ENCODE measurements around the gene KDM4B. TPM values are rescaled to one million over a fixed set of nuclear protein-coding genes. Genes with fewer than 3 reads are reported as not detected.
A peak's percentile ranks its signal among the peaks of the same experiment; 100 is the strongest.

The KDM4B gene
- total RNA-seq, 1 experiment from 2014 or later, result 12.0 TPM

DNA sequence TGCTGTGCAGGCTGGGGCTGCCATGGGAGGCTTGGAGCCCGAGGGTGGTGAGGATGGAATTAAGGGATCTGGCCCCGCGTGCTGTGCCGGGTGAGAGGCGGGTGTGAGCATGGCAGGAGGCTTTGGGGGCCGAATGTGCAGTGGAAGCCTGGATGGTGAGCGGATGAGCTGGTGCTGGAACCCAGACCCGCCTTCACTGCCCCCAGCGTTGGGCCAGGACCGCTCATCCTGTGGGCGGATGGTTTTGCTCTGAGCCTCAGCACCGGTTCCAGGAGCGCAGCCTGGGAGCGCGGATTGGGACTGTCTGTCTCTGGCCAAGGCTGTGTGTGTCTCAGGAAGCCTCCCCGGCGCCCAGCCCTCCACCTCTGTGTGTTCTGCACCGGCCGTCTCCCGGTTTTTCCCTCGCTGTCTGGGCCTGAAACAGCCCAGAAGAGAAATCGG is 16.7 kb downstream of the KDM4B start:
- H3K27me3 ChIP-seq (ENCODE audit: control insufficient read depth, insufficient read depth, low read length), result no peaks in the 10 kb centered on the region
- peak; percentile 60 for DNase-seq
- no peak overlapping the region for H3K4me3 ChIP-seq (ENCODE audit: insufficient read depth, low read depth, low read length)
- no peaks in the 10 kb centered on the region for H3K36me3 ChIP-seq (replicated peaks; ENCODE audit: control insufficient read depth, insufficient read depth, low read length)

DNA sequence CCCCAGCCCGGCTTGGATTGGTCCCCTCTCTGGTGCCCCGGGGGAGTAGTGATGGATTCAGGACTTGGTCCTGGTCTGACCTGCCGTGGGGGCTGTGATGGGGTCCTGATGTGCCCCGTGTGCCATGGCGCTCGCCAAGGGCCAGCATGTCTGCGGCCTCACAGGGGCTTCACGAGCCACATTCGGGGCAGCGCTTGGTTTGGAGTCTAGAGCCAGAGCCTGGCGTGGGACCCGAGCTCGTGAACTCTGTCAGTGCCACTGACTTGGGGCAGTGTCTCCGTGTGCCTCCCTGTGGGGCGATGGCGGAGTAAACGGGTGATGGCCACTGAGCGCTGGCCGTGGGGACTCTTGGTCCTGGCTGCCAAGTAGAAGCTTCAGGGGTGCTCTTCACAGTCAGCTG is 17.1 kb downstream of the KDM4B start:
- Histone ChIP-seq H3K36me3 (replicated peaks; ENCODE audit: control insufficient read depth, insufficient read depth, low read length) (no peaks in the 10 kb centered on the region), H3K27me3 (ENCODE audit: control insufficient read depth, insufficient read depth, low read length) (no peaks in the 10 kb centered on the region), H3K4me3 (ENCODE audit: insufficient read depth, low read depth, low read length) (no peak overlapping the region)
- no peak for DNase-seq

DNA sequence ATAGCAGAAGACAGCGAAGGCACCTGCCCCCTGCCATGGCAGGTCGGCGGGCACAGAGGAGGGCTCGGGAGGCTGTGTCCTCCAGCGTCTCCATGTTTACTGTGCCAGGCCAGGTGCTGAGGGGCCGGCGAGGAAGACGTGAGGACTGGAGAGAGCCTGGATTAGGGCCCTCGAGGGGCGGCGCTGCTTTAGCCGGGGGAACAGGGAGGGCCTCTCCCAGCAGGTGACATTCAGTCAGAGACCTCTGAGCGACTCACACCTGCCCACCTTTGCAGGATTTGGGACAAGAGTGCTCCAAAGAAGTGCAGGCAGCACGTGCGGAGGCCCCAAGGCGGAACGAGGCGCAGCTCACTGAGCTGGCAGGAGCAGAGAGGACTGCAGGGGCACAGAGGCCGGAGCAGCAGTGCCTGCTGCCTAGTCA is 17.6 kb downstream of the KDM4B start:
- peak; percentile 61 for DNase-seq
- H3K27me3 ChIP-seq (ENCODE audit: control insufficient read depth, insufficient read depth, low read length), result no peaks in the 10 kb centered on the region
- H3K4me3 ChIP-seq (ENCODE audit: insufficient read depth, low read depth, low read length), result no peak overlapping the region
- H3K36me3 ChIP-seq (replicated peaks; ENCODE audit: control insufficient read depth, insufficient read depth, low read length), result no peaks in the 10 kb centered on the region

DNA sequence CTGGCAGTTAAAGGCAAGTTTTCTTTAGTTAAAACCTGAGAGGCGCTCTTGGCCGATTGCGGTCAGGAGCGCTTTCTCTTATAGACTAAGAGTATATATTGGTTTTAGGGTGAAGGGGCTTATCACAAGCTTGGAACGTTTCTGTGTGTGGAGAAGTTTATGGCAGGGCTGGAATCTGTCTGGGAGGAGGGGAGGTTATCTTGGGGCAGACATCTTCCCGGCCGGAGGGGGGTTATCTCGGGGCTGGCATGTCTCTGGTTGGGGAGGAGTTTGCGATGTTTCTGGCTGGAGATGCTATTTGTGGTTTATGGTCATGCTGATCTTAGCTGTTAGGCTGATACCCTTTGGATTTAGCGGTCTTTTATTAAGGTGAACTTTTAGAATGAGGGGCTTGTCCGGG is 18.3 kb downstream of the KDM4B start:
- Histone ChIP-seq H3K27me3 (ENCODE audit: control insufficient read depth, insufficient read depth, low read length) (no peaks in the 10 kb centered on the region), H3K36me3 (replicated peaks; ENCODE audit: control insufficient read depth, insufficient read depth, low read length) (no peaks in the 10 kb centered on the region), H3K4me3 (ENCODE audit: insufficient read depth, low read depth, low read length) (no peak overlapping the region)
- no peak for DNase-seq

DNA sequence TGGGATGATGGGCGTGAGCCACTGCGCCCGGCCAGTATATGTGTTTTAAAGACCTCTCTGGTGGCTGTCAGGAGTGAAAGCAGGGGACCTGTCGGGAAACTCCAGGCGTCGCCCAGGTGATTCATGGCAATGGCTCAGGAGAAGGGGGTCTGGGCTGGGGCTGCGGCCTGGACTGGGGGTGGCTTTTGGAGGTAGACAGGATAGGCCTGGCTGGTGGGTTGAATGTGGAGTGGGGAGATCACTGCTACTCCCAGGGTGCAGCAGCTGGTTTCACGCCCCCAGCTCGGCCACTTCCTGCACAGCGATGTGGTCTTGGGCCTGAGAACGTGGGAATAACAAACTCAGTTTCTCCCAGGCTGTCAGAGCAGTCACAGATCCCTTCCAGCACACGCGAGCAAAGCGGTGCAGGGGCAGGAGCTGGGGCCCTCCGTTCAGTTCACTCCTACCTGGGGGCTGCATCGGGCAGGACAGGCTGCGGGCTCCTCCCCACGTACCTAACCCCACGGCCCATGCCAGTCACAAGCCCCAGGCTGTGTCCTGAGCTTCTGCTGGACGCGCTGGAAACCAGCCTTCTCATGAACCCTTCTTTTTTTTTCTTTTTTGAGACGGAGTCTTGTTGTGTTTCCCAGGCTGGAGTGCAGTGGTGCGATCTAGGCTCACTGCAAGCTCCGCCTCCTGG is 18.9 kb downstream of the KDM4B start:
- DNase-seq, result peak; percentile 33
- H3K36me3 ChIP-seq (replicated peaks; ENCODE audit: control insufficient read depth, insufficient read depth, low read length), result no peaks in the 10 kb centered on the region
- H3K4me3 ChIP-seq (ENCODE audit: insufficient read depth, low read depth, low read length), result no peak overlapping the region
- H3K27me3 ChIP-seq (ENCODE audit: control insufficient read depth, insufficient read depth, low read length), result no peaks in the 10 kb centered on the region

DNA sequence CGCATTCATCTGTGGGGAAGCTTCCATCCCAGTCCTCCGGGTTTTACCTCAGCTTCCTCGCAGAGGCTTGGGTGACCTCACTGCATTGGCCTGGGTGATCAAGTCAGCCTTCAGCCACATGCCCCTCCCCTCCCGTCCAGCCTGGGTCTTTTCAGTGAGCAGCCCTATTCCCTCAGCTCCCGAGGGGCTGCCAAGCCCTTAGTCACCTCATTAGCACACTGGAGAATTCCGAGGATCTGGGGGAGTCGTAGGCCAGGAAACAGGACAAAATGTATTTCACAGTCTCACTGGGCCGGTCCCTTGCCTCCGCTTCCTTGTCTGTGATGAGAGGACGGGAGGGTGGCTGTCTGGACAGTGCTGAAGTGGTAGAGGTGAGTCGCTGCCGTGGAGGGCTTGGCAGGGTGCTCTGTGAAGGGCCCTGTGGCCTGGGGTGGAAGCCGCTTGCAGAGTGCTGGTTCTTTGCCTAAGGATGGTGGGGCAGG is 19.9 kb downstream of the KDM4B start:
- Histone ChIP-seq H3K4me3 (ENCODE audit: insufficient read depth, low read depth, low read length) (no peak overlapping the region), H3K36me3 (replicated peaks; ENCODE audit: control insufficient read depth, insufficient read depth, low read length) (no peaks in the 10 kb centered on the region), H3K27me3 (ENCODE audit: control insufficient read depth, insufficient read depth, low read length) (no peaks in the 10 kb centered on the region)
- peak; percentile 38 for DNase-seq

DNA sequence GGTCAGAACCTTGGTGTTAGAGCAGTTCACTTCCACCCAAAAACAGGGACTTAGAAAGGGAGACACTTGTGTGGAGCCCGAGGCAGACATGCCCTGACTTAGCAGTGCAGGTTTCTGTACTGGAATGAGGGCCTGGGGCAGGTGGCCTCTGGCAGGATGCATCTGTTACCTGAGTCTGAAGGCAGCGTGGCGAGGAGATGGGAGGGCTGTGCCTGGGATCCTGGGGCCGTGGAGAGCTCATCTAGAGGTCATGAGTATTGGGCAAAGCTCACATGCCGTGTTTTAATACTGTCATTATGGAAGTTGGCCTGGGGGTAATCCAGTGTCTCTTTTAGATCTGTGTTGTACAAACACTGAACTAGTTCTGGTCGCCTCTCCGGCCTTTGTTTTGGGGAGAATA is 21.4 kb downstream of the KDM4B start:
- Histone ChIP-seq H3K4me3 (ENCODE audit: insufficient read depth, low read depth, low read length) (no peak overlapping the region), H3K27me3 (ENCODE audit: control insufficient read depth, insufficient read depth, low read length) (no peaks in the 10 kb centered on the region), H3K36me3 (replicated peaks; ENCODE audit: control insufficient read depth, insufficient read depth, low read length) (no peaks in the 10 kb centered on the region)
- no peak for DNase-seq

DNA sequence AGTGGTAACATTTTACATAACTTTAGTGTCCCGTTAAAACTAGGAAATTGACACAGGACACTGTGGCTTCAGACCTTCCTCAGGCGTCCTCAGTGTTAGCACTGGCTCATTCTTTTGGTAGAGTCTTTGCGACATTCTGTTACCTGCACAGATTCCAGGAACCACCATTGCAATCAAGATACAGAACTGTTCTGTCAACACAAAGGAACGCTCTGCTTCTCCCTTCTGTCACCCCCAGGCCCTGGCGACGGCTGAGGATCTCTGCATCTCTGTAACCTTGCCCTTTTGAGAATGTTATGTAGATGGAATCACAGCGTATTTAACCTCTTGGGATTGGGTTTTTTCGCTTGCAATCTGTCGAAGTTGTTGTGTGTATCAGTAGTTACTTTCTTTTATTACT is 22.6 kb downstream of the KDM4B start:
- DNase-seq, result no peak
- Histone ChIP-seq H3K36me3 (replicated peaks; ENCODE audit: control insufficient read depth, insufficient read depth, low read length) (no peaks in the 10 kb centered on the region), H3K4me3 (ENCODE audit: insufficient read depth, low read depth, low read length) (no peak overlapping the region), H3K27me3 (ENCODE audit: control insufficient read depth, insufficient read depth, low read length) (no peaks in the 10 kb centered on the region)

DNA sequence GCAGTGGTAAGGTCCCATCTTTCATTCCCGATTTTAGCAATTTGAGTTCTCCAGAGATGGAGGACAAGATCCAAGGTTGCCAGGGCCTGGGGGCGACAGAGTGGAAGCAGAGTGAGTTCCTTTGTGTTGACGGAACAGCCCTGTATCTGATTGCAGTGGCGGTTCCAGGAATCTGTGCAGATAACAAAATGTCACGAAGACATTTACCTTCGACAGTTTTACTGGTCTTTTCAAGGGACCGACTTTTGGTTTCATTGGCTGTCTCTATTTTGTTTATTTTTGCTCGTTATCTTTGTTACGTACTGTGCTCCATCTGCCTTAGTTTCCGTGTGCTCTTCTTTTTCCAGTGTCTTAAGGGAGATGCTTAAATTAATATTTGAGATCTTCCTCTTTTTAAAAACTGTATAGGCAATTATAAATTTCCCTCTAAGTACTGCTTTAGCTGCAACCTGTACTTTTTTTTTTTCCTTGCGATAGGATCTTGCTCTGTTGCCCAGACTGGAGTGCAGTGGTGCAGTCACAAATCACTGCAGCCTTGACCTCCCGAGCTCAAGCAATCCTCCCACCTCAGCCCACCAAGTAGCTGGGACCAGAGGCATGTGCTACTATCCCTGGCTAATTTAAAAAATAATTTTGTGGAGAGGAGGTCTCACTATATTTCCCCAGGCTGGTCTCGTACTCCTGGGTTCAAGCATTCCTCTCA is 23.2 kb downstream of the KDM4B start:
- DNase-seq, result no peak

DNA sequence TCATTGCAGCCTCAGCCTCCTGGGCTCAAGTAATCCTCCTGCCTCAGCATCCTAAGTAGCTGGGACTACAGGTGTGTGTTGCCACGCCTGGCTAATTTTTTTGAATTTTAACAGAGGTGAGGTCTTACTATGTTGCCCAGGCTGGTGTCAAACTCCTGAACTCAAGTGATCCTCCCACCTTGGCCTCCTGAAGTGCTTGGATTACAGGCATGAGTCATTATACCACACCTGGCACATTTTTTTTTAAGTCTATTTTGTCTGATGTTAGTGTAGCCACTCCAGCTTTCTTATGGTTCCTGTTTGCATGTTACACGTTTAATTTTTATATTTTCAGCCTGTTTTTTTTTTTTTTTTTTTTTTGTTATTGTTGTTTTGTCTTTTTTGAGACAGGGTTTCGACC is 24.8 kb downstream of the KDM4B start:
- no peaks in the 10 kb centered on the region for H3K27me3 ChIP-seq (ENCODE audit: control insufficient read depth, insufficient read depth, low read length)
- DNase-seq, result no peak
- no peaks in the 10 kb centered on the region for H3K36me3 ChIP-seq (replicated peaks; ENCODE audit: control insufficient read depth, insufficient read depth, low read length)
- no peak overlapping the region for H3K4me3 ChIP-seq (ENCODE audit: insufficient read depth, low read depth, low read length)

More for the DNA sequence above, 23.2 kb downstream of the KDM4B start:
- no peak overlapping the region for H3K4me3 ChIP-seq (ENCODE audit: insufficient read depth, low read depth, low read length)
- H3K27me3 ChIP-seq (ENCODE audit: control insufficient read depth, insufficient read depth, low read length), result no peaks in the 10 kb centered on the region
- no peaks in the 10 kb centered on the region for H3K36me3 ChIP-seq (replicated peaks; ENCODE audit: control insufficient read depth, insufficient read depth, low read length)

DNA sequence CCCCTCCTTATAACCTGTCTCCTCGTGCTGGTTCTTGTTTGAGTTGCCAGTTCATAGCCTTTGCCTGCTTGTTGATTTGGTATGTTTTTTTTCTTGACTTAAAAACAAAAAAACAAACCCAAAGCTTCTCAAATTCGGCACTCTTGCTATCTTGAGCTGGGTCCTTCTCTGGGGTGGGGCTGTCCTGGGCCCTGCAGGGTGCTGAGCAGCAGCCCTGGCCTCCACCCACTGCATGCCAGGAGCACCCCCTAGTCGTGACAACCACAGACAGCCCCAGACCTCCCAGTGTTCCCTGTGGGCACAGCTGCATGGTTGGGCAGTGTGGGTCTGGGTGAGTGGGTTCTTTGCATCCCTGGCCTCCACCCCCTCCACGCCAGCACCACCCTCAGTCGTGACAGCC is 27.8 kb downstream of the KDM4B start:
- DNase-seq, result no peak
- H3K27me3 ChIP-seq (ENCODE audit: control insufficient read depth, insufficient read depth, low read length), result no peaks in the 10 kb centered on the region
- H3K36me3 ChIP-seq (replicated peaks; ENCODE audit: control insufficient read depth, insufficient read depth, low read length), result no peaks in the 10 kb centered on the region
- no peak overlapping the region for H3K4me3 ChIP-seq (ENCODE audit: insufficient read depth, low read depth, low read length)

DNA sequence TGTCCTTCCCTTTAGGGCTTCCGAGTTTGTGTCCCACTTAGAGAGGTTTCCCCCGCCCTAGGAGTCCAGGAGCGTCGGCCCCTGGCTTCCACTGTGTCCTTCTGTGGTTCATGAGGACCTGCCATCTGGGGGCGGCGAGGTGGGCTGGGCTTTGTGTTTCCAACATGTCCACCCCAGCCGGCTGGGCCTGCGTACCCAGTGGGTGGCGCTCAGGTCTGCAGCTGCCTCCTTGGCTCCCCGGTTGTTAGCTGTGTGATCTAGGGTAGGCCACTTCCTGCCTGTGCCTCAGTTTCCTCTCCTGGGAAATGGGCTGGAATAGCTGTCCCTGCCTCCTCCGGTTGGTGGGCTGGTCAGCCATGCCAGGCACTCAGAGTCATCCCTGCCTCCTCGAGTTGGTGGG is 28.4 kb downstream of the KDM4B start:
- Histone ChIP-seq H3K27me3 (ENCODE audit: control insufficient read depth, insufficient read depth, low read length) (no peaks in the 10 kb centered on the region), H3K4me3 (ENCODE audit: insufficient read depth, low read depth, low read length) (no peak overlapping the region), H3K36me3 (replicated peaks; ENCODE audit: control insufficient read depth, insufficient read depth, low read length) (no peaks in the 10 kb centered on the region)
- no peak for DNase-seq

DNA sequence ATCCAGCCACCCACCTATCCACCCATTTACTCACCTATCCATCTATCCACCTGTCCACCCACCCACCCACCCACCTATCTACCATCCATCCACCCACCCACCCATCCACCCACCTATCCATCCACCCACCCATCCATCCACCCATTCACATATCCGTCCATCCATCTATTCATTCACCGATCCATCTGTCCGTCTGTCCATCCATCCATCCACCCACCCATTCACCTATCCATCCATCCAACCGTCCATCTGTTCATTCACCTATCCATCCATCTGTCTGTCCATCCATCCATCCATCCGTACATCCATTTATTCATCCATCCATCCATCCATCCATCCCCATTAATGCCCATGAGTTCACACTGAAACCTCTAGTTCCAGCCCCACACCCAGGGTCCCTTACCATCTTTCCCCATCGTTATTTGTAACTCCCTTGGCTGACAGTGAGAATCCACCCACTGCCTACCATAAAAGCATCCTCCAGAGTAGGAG is 31.3 kb downstream of the KDM4B start:
- H3K4me3 ChIP-seq (ENCODE audit: insufficient read depth, low read depth, low read length), result no peak overlapping the region
- DNase-seq, result no peak
- no peaks in the 10 kb centered on the region for H3K27me3 ChIP-seq (ENCODE audit: control insufficient read depth, insufficient read depth, low read length)
- no peaks in the 10 kb centered on the region for H3K36me3 ChIP-seq (replicated peaks; ENCODE audit: control insufficient read depth, insufficient read depth, low read length)

DNA sequence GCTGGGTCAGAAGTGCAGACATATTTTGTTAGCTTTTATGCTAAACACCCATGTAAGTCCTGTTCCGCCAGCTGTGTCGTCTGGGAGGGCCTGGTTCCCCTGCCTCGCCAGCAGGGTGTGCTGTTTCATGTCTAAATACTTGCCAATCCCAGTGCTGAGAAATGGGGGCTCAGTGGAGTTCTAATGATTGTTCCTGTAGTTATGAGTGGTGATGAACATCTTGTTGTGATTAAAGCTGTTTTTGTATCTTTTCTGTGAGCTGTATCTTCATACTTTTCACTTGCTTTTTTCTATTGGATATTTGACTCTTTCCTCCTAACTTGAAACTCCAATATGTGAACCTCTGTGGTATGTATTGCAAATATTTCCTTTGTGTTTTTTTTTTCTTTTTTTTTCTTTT is 32.7 kb downstream of the KDM4B start:
- Histone ChIP-seq H3K4me3 (ENCODE audit: insufficient read depth, low read depth, low read length) (no peak overlapping the region), H3K36me3 (replicated peaks; ENCODE audit: control insufficient read depth, insufficient read depth, low read length) (no peaks in the 10 kb centered on the region), H3K27me3 (ENCODE audit: control insufficient read depth, insufficient read depth, low read length) (no peaks in the 10 kb centered on the region)
- peak; percentile 86 for DNase-seq

DNA sequence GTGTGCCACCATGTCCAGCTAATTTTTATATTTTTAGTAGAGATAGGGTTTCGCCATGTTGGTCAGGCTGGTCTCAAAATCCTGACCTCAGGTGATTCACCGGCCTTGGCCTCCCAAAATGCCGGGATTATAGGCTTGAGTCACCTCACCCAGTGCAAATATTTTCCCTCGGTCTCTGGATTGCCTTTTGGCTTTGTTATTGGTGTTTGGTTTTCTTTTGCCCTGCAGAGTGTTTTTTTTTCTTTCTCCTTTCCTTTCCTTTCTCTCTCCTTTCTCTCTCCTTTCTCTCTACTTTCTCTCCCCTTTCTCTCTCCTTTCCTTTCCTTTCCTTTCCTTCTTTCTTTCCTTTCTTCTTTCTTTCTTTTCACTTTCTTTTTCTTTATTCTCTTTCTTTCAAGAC is 33.2 kb downstream of the KDM4B start:
- Histone ChIP-seq H3K36me3 (replicated peaks; ENCODE audit: control insufficient read depth, insufficient read depth, low read length) (no peaks in the 10 kb centered on the region), H3K27me3 (ENCODE audit: control insufficient read depth, insufficient read depth, low read length) (no peaks in the 10 kb centered on the region), H3K4me3 (ENCODE audit: insufficient read depth, low read depth, low read length) (no peak overlapping the region)
- no peak for DNase-seq
